D341Med (cell line): ENCODE results near the gene GNPTG.
A peak's percentile ranks its signal among the peaks of the same experiment; 100 is the strongest.

ENCODE experiments used
- DNase-seq: peaks from one replicate; pipeline ENCODE4 v3.0.0; 2012; ENCODE audit warnings: low spot score

Gene GNPTG

DNA sequence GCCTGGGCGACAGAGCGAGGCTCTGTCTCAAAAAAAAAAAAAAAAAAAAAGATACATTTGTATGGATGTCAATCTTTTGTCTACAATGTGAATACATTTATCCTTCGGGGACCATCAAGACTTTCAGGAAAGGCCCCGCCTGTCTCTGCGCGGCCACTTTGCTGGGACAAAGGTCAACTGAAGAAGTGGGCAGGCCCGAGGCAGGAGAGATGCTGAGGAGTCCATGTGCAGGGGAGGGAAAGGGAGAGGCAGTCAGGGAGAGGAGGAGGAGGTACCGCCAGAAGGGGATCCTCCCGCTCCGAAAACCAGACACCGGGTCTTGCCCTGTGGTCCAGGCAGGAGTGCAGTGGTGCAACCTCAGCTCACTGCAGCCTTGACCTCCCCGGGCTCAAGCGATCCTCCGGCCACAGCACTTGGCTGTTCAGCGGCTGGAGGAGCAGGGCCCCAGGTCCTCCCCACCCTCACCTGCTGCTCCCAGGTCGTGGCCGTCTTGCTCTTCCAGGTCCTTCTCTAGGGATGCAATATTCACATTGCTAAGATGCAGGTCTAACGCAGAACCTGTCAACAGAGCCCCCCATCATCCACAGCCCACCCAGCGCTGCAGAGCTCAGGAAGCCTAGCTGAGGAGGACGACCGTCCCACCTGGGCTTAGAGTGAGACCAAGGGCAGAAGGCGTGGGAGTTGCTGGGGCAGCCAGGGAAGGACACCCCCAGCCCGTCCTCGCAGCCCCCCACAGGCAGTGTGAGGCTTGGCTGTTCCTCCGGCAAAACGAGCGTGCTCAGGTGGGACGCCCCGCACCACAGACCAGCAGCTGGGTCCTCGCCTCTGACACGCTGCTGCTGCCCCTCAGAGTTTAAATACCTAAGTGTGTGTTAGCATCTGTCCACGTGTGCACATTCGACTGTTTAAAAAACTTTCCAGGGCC is 19.6 kb downstream of the GNPTG start:
- DNase-seq, result no peak

DNA sequence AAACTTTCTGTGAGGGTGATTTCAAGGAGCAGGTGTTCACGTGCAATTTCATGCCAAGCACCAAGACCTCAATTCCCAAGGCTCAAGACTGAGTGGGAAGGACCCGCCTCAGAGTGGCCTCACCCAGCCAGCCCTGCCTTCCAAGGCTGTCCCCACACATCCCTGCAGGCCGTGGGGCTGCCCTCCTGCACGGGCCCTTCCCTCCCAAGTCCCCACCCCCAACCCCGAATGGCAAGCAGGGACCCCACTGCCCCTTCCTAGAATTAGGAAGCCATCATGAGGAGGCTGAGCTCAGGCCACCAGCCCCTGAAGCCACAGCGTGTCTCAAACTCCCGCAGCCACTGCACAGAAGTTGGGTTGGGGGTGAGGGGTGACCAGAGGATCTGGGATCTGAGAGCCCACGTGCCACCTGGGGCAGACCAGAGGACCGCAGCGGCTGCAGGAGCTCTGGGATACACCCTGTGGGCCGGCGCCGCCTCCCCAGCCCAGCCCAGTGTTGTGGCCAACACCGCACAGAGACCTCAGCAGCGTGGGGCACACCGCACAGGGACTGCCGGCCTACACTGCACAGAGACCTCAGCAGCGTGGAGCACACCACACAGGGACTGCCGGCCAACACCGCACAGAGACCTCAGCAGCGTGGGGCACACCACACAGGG is 20.7 kb downstream of the GNPTG start:
- no peak for DNase-seq

DNA sequence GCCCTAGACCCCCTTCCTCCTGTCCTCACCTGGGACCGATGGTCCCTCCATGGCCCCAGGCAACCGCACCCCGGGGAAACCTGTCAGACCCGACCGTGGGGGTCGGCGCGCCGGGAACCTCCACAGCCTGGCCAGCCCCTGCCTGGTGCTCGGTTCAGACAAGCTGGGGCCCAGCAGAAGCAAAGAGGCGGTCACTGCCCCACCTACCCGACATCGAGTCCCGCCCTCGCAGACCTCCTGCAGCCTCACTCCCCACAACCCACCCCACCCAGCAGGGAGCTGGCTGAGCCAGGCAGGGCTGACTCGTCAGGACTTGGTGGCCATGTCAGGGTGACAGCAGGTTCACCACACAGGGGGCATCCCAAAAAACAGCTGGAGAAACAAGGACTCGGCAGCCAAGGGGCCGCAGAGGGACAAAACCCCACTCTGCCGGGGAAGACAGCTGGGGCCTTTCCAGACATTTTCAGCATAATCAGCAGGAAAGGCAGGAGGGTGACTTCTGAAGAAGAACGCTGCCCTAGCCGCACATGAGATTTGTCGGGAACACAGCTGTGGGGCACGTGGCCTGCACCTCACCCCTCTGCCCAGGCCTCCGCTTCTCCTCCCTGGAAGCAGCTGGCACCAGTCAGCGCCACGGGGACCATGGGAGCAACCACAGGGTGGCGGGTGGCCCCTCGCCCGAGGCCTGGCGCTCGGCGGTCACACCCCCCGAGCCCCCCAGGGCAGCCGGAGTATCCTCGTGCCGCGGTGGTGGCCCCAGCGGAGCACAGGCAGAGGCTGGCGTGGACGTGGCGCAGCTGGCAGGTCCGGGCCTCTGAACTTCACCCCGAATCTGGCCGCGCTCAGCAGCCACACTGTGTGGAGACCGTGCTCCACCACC is 22.9 kb downstream of the GNPTG start:
- no peak for DNase-seq

DNA sequence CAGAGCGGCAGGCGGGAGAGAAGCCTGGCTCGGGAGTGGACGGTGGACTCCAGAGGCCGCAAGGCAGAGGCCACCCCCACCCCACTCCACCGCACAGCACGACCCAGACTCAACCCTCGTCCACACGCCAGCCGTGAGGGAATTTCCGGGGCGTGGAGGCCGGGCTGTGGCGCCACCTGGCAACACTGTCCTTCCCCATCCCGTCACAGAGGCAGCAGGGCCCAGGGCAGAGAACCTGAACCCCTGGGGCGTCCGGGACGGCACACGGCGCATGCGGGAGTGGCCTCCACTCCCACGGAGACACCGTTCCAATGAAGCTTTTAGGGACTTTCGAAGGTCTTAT is 23.5 kb downstream of the GNPTG start:
- DNase-seq, result no peak

DNA sequence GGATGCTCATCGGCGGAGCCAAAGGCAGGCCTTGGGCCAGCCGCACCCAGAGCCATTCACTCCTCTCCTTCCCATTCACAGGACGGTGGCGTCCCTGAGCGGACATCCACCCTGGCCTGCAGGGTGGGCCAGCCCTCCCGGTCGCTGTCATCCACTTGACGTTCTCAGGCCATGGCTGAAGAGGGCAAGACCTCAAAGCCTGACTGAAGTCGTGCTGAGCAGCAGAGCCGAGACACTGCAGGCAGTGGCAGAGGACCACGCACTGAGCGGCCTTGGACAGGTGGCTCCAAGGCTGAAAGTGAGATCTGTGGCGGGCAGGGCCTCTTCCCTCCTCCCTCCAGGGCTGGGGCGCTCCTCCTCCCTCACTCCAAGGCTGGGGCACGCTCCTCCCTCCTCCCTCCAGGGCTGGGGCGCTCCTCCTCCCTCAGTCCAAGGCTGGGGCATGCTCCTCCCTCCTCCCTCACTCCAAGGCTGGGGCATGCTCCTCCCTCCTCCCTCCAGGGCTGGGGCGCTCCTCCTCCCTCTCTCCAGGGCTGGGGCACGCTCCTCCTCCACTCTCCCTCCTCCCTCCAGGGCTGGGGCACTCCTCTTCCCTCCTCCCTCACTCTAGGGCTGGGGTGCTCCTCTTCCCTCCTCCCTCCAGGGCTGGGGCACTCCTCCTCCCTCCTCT is 24.1 kb downstream of the GNPTG start:
- DNase-seq, result no peak

DNA sequence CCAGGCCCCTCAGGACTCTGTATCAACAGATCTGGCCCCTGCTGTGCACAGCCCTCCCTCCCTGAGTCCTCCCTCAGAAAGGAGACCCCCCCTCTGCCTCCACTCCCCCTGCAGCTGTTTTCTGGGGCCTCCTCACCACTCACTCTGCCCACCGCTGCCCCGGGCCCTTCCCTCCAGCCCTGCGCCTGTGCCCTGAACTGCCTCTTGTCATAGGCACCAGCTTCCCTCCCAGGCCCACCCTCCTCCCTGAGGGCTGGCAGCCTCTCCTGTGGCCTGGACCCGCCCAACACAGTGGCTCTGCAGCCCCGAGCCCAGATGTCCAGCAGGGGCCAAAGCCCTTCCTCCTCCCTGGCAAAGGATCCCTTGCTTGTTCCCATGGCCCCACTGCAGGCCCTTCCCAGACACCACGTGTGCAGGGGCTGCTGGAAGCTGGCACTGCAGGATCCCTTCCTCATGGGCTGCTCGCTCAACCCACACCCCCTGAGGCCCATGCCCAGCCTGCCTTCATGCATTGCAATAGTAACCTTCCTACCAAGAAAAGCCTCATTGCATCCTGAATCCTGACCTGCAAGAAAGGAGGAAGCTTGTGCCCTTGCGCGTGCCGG is 25.8 kb downstream of the GNPTG start:
- no peak for DNase-seq

DNA sequence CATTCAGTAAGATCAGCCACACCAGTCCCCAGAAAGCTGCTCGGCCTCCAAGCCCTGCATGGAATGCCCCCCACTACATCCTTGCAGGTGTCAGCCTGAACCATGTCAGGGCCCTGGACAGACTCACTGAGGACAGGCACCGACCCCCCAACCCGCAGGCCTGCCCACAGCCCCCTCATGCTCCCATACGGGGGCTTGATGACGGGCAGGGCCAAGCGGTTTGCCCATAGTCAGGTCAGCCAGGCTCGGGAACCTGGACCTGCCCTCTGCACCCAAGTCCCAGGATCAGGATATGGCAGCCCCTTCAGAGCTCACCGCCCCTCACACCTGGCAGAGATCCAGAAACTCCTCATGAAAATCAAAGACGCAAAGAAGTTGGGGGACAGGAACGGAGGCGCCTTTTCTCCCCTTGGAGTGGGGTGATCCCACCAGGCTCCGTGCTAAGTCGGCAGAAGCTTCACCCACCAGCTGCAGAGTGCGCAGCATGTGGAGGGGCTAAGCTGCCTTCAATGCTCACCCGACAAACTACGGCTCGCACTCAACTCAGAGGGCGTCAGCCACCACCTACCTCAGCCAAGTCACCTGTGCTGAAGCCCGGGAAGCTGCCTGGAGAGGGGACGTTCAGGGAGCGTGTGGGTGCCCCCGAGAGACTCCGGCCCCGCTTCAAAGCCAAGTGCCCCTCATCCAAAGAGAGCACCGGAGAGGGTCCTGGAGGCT is 26.5 kb downstream of the GNPTG start:
- DNase-seq, result no peak

DNA sequence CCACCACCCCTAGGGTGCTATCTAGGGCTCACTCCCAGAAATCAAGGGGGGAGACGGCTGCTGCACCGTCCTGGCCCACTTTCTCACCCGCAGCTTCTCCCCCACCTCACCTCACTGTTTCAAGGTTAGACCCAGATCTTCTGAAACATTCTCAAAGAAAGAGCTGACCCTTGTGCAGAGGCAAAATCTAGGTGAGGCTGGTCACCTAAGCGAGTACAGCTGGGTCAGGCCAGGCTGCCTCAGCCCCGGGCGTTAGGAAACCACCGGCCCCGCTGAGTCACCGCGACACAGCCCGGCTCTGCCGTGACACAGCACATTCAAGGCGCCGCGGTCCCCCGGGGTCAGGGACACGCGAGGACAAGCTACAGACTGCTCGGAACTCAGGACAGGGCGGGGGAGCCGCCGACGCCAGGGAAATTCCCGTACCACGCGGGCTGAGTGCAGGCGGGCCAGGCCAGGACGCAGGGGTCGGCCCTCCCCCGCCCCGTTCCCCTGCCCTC is 27.1 kb downstream of the GNPTG start:
- peak; percentile 77 for DNase-seq

DNA sequence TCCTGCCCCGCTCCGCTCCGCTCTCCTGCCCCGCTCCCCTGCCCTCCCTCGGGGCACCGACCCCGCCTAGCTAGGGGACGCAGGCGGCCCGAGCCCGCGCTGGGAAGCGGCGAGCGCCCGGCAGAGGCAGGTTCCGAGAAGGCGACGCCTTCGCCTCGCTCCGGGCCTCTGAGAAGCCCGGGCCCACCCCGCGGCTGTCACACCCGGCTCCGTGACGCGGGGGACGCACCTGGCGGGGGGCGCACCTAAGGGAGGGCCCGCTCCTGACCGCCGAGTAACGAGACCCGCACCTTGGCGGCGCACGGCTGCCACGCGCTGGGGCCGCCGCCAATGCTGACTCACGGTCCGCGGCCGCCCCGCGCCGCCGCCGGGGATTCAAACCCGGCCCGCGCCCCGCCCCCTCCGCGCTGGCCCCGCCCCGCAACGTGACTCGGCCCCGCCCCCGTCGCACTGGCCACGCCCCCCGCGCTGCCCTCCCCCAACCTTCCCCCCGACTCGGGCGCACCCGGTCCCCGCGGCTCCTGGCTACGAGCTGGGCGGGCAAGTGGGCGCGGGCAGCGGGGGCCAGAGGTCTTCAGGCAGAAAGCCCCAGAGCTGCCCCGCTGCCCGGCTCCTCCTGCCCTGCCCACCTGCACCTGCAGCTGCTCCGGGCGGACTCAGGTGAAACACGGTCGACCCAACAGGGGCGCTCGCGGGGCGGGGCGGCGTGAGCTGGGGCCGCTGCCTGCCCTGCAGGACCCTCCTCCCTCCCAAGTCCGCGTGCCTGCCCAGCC is 27.8 kb downstream of the GNPTG start:
- peak; percentile 95 for DNase-seq

DNA sequence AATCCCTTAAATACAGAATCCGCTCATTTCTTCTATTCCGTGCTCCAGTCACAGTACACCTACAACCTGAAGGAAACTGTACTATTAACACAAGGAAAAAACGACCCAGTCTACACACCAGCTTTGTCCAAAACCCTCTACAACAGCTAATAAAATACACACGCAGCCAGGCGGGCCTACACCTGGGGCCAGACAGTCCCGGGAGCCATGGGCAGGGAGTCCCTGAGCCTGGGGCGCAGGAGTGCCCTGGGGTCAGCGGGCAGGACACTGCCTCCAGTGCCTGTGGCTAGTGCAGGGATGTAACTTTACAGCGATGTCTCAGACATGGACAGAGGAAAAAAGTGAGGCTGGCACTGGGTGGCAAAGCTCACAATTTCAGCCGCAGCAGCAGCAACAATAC is 28.5 kb downstream of the GNPTG start:
- no peak for DNase-seq

DNA sequence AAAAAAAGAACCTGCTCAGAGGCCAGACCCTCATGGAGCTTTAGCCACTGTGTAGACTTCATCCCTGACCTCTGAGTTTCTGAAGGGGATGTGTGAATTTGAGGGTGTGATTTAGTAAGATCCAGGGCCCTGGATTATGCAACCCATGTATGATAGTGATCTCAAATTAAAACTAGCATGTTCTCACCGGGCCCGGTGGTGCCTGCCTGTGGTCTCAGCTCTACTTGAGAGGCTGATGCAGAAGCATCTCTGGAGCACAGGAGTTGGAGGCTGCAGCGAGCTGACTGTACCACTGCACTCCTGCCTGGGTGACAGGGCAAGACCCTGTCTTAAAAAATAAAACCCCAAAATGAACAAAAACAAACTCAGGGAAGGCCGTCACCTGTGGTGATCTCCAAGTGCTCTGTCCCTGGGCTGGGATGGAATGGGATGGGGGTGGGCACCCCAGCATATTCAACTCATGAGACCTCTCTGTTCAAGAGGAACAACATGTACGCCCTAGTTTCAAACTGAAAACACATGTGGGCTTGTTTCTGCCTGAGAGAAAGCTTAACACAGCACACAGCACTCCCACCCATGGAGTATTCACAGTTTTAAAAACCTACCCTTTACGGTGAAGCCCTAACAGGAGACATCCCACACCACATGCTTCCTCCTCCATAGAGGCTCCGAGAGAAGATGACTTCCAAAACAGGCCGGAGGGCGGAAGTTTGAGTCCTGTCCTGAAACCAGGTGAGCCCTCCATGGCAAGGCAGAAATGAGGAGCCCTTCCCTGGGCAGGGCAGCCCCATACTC is 30.1 kb downstream of the GNPTG start:
- DNase-seq, result no peak

DNA sequence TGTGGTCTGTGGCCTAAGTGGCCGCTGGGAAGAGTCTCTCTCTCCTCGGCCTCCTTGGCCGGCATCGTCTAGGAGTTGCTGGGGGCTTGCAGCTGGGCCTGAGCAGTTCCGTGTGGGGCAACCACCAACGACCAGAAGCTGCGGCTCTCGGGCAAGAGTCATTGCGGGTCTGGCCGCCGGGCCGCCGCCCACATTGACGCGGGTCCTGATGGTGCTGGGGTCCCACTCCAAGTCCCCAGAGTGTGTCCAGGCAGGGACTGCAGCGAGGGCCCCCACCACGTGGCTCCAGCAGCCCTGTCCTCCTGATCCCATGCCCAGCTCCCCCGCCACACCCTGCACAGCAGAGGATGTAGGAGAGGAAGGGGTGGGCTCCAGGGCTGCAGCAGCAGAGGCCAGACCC is 31.8 kb downstream of the GNPTG start:
- DNase-seq, result no peak

DNA sequence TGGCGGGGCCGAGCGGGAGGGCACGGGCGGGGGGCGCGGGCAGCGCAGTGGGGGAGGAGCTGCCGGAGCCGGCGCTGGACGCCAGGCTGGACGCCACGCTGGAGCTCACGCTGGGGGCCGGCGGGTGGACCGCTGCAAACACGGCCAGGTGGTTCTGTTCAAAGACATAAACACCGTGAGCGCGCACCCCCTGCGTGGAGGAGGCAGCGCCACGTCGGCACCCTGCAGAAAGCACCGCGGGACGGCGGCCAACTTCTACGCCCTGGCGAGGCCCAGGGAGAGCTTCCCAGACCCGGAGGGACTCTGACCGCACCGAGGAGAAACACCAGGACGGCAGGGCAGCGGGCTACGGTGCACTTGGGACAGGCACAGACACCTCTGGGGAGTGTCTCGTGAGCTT is 33.5 kb downstream of the GNPTG start:
- no peak for DNase-seq

DNA sequence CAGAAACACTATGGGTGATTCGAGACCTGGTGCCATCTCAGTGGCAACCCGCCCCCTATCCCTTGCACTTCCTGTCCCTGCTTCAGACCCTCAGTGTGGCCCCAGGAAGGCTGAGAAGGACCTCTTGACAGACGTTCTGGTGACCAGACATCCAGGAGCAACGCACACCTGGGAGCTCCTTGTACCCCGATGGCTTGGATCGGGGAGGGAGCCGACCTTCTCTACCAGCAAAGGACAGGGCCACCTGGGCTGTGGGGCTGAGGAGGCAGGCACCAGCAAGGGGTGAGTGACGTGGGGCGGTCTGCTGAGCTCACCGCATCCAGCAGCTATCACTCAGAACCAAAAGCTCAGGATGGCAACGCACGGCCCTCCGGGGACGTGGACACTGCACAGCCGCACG is 35.6 kb downstream of the GNPTG start:
- DNase-seq, result no peak

DNA sequence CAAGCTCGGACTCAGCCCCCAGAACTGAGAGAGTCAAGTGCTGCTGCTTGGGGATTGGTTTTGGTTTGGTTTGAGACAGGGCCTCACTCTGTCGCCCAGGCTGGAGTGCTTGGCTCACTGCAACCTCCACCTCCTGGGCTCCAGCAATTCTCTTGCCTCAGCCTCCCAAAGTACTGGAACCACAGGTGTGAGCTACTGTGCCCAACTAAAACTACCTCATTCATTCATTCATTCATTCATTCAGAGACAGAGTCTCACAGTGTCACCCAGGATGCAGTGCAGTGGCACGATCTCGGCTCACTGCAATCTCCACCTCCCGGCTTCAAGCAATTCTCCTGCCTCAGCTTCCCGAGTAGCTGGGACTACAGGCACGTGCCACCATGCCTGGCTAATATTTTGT is 38.0 kb downstream of the GNPTG start:
- no peak for DNase-seq

DNA sequence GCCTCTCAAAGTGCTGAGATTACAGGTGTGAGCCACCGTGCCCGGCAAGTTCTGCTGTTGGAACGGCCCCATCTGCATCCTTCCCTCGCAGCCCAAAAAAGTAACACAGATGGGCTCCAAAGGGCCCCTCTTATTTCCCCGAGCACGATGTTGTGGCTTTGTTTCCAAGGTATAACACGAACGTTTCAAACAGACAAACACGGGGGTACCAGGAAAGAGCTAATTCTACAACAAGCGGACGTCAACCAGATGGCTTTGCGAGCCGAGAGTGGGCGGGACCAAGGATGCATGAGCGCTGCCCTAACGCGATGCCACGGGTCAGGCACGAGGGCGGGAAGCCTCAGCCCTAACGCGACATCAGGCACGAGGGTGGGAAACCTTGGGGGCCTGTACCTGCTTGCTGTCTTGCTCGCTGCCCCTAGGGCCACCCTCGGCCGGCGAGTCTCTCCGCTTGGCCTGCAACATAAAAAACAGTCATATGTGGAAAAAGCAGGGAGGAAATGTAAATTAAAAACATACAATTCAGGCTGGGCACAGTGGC is 38.6 kb downstream of the GNPTG start:
- DNase-seq, result no peak

DNA sequence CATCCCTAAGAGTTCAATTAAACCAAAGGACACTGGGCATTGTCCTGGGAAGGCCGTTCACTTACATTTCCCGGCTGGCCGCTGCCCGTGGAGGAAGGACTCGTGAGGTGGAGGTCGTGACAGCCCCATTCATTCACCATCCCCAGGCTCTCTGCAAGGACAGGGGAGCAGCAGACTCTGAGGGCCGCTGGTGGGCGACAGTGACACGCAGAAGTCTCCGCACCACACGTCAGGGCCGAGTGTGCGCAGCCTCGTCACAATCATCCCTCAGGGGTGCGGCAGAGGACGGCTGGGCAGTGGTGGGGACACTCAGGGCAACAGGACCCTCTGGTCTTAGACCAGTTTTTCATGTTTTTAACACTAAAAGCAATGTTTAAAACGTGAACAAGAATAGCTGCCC is 41.1 kb downstream of the GNPTG start:
- DNase-seq, result no peak

DNA sequence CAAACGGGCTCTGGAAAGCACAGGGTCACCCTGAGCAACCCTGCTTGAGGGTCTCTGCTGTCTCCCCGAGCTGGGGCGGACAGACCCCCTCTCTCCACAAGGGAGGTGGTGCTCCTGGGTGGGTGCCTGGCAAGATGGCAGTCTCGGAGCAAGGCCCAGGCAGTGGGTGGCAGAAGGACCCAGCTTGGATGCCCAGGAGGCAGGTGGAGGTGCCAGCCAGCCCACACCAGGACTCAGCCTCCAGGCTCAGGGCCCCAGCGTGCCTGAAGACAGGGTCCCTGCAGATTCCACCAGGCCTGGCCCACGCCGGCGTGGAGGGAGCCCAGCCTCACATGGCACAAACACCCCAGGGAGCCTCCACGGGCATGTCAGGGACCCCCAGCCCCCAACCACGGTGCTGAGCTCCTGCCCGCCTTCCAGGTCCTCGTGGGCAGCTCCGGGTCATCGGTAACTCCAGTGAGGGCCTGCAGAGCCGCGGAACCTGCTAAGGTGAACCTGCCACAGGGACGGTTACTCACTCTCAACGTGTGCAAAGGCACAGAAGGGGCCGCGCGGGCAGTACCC is 42.0 kb downstream of the GNPTG start:
- DNase-seq, result no peak
